GM21825 (cell line): ENCODE measurements around the gene CFL2.
"Not testable (repeated sequence)": the region's sequence is repeated elsewhere in the genome, so short reads cannot be mapped to it uniquely, and the experiment has no call there.

Source experiments
- ATAC-seq: cut with Tn5 transposase; IDR thresholded peaks from one replicate; pipeline ENCODE4 v1.9.1; 2021; ENCODE audit warnings: mild to moderate bottlenecking, moderate library complexity; ENCODE audit not compliant: unreplicated experiment

CFL2 gene

DNA sequence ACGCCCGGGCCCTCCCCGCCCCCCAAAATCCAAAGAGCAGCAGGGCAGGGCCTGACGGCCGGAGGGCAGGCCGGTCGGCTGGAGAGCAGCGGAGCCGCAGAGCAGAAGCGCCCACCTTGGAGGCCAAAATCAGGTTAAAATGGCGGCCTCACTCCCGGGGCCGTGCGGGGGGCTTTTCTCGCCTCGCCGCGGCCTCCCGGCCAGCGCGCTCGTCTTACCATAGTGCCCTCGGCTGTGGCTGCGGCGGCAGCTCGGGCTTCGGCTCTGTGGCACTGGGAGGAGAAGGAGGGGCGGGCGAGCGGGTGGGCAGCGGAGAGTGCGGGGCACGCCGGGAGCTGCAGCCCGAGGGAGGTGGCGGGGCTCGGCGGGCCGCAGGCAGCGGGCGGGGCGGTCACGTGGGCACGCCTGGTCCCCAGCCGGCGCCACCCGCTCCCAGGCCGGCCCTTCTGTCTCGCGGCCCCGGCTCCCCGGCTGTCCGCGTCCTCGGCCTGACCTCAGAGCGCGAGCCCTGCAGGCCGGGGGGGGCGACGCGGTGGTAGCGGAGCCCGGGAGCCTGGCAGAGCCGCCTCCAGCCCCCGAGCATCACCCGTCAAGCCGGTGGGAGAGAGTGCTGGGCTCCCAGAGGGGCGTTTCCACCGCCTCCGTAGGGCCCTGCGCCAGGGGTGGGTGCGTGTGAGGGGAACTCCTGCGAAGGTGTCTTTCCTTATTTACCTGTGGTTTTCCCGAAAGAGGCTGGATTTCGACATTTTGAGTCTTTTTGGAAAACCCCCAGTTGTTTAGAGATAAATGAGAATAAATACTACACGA, at the start of gene CFL2:
CFL2 (minus strand) TSS at position 274 of the 807 bp plus-strand sequence; CDS start at position 221, 53 bp downstream.
- peak; percentile 84 for ATAC-seq

DNA sequence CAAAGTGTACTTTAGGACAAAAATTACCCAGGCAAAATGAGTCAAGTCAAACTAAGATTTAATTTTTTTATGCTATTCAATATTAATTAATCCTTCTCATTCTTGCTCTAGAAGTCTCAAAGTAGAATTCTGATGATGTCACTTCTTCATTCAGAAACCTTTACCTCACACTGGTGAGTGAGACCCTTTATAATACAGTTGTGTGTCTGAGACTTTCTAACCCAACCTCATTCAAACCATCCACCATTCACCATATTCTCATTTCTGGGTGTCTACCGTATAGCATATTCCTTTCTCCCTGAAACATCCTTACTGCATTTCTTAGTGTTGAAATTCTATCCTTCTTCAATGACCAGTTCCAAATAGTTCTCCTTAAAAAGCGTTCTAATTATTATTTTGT, 40.8 kb upstream of the CFL2 start:
- ATAC-seq = no peak

DNA sequence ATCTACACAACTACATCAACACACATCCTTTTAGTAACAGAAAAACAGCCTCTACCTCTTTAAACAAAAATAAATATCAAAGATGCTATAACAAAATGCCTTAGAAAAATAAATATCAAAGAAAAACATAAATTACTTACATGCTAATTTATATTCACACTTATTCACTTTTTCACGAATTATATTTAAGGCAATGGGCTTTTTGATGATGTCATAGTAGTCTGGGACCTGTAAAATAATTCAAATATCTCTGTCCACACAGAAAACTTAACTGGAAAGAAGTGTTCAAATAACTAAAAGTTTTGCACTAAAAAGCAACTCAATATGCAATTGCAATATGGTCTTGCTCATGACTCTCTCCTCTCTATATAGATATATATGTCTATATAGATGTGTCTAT, 40.3 kb upstream of the CFL2 start:
- ATAC-seq = no peak

DNA sequence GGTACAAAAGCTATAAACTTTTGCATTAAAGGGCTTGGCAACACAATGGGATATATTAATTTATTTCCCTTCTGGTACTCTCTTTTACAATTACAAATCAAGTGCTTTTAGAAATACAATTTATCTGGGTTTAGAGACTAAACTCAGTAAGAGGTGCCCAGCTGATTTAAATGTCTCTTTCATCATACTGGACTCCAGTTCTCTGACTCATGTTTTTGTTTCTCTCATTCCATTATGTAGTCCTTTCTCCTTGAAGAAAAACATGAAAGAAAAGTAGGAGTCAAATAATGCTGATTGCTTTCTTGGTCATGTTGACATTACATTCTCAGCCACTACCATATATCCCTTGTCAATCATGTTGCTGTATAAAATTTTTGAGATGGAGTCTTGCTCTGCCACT, 36.3 kb upstream of the CFL2 start:
- ATAC-seq = no peak

DNA sequence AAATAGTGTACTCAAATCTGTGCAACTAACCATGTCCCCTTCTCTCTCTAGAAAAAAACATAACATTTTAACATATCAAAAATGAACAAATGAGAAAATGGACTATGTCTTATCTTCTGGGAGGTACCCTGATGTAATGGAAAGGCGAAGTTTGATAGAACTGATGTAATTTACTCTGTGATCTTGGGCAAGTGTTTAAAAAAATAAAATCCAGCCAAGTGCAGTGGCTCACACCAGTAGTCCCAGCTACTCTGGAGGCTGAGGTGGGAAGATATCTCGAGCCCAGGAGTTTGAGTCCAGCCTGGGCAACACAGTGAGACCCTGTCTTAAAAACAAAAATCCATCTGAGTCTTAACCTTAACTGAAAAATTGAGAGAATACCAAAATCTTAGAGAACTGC, 35.8 kb upstream of the CFL2 start:
- no peak for ATAC-seq

DNA sequence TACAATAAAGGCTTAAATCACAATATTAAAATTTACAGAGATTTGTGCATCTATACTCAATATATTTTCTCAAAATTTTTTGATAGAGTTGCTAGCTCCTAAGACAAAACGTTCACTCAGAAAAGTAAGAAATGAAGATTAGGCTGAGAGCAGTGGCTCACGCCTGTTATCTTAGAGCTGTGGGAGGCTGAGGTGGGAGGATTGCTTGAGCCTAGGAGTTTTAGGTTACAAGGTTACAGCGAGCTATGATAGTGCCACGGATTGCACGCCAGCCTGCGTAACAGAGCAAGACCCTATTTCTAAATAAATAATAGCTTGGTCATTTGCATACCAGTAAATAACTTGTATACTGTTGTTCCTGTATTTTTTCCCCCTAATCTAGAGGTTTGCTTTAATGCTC, 35.0 kb upstream of the CFL2 start:
- ATAC-seq = no peak

DNA sequence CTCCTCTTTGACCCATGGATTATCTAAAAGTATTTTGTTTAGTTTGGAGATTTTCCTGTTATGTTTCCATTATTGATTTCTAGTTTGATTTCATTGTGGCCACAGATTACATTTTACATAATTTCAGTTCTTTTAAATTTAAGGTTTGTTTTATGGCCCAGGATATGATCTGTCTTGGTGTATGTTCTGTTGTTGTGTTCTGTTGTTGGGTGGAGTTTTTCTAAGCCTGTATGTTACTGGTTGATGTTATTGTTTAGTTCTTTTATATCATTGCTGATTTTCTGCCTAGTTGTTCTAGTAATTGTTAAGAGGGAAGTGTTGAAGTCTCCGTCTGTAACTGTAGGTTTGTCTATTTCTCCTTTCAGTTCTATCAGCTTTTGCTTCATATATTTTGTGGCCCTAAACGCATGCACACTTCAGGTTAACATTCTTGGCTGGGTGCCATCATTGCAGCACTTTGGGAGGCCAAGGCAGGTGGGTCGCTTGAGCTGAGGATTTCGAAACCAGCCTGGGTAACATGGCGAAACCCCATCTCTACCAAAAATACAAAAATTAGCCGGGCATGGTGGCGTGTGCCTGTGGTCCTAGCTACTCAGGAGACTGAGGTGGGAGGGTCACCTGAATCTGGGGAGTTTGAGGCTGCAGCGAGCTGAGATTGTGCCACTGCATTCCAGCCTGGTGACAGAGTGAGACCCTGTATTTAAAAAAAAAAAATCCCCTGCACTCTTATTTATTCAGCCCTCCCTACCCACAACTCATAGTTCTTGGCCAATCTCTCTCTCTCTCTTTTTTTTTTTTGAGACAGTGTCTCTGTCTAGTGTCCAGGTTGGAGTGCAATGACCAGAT, 28.1 kb upstream of the CFL2 start:
- ATAC-seq = no peak

DNA sequence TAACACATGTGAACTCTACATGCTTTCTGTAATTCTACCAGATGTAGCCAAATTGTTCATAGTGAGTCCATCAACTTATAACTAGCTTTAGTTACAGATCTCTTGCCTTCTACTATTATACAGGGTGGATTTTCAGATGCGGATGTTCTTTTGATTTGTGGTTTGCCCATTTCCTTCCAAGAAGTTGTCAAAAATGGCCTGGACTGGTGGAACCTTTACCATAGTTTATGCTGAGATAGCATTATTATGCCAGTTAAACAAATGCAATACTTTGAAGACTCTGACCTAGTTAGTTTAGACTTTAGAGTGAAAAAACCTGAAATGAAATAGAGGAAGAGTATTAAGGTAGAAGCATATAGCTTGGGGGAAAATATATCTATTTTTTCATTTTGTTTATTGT, 27.4 kb upstream of the CFL2 start:
- ATAC-seq = no peak

DNA sequence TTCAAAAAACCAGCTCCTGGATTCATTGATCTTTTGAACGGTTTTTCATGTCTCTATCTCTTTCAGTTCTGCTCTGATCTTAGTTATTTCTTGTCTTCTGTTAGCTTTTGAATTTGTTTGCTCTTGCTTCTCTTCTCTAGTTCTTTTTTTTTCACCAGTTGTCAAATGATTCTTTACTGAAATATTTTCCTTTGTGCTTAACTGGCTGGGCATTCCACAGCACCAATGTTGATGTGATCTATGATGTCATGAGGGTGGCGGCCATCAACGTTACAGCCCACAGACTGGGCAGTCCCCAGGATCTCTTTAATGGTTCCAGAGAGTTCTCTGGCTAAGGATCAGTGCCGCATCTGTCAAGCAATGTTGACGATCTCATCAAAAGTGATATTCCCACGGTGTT, 25.7 kb upstream of the CFL2 start:
- not testable (repeated sequence) for ATAC-seq

DNA sequence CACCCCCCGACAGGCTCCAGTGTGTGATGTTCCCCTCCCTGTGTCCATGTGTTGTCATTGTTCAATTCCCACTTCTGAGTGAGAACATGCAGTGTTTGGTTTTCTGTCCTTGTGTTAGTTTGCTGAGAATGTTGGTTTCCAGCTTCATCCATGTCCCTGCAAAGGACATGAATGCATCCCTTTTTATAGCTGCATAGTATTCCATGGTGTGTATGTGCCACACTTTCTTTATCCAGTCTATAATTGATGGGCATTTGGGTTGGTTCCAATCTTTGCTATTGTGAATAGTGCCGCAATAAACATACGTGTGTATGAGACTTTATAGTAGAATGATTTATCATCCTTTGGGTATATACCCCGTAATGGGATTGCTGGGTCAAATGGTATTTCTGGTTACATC, 22.7 kb upstream of the CFL2 start:
- not testable (repeated sequence) for ATAC-seq

DNA sequence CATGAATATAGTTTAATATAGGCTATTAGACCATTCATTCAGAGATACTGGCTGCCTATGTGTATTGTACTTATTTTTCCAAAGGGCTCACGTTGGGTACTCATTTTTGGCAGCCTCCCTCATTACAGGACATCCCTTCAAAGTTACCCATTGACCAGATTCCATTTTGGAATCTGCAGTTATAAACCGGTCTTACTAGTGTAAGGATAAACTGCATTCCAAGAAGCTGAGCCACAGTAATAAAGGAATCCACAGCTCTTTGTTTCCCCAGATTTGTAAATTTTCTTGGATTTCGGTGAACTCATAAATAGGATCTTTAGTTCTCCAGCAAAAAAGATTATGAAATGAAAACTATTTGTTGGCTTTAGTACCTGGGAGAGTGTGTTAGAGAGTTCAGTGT, 18.9 kb upstream of the CFL2 start:
- no peak for ATAC-seq

DNA sequence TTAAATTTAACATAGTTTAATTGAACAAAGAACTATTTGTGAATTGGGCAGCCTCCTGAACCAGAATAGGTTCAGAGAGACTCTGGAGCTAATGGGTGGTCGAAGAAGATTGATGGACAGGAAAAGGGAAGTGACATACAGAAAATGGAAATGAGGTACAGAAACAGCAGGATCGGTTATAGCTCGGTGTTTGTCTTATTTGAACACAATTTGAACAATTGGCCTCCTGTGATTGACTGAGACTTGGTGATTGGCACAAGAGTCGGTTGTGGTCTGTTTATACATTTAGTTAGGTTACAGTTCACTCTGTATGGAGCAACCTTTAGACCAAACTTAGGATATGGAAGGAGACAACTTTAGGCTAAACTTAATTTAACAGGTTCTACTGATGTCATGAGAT, 18.4 kb upstream of the CFL2 start:
- ATAC-seq = no peak

DNA sequence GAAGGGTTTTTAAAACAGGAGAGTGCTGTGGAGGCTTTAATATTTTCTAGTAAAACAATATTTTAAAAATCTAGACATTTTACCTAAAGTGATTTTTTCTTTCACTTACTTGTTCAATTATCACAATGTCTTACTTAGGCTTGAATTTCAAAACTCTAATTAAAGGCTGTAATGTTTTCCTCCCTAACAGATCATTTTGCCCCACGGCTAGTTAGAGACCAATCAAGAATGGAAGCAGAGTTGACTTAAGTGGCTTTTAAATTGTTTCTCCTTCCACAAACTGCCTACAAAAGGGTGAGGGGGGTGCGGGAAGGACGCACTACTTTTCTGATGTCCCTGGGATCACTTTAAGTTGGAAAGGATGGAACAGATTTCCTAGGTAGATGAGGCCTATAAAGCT, 9.5 kb upstream of the CFL2 start:
- no peak for ATAC-seq

DNA sequence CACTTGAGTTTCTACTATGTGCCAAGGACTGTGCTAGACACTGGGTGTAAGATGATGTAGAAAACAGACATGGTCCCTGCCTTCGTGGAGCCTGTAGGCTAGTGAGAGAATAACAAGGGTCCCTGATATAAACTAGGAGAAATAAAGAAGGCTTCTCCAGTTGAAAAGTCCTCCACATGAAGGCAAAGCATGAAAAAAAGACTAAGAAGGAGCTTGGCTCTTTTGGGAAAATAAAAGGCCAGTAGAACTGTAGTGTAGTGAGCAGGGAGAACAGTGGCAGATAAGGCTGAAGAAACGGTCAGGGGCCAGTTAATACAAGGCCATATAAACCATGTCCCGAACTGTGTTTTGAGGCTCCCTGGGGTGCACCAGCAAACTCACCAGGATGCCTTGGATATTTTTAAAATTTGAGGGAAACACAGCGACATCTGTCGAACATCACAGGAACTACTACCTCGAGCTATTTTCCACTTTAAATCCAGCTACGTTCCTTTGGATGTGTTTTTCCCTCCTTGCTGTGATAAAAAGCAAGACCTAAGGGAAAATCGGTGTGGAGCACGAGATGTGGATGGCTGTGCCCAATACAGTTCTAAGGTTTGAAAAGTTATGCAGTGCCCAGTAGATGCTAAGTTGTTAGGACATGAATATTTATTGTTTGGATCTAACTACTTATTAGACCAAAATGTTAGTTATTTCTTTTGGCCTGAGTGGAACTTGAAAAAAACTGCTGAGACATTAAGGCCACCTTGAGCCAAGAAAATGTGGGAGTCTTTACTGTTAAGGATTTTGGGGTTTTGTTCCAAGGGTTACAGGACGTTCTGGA, 8.5 kb upstream of the CFL2 start:
- no peak for ATAC-seq

DNA sequence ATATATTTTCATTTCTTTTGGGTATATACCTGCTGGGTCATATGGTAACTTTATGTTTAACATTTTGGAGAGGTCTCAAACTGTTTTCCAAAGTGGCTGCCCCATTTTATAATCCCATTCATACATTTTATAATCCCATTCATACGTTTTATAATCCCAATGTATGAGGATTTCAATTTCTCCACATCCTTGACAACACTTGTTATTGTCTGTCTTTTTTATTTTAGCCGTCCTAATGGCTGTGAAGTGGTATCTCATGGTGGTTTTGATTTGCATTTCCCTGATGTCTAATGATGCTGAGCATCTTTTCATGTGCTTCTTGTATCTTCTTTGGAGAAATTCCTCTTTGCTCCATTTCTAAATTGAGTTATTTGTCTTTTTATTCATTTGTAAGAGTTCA, 6.7 kb upstream of the CFL2 start:
- ATAC-seq = no peak

DNA sequence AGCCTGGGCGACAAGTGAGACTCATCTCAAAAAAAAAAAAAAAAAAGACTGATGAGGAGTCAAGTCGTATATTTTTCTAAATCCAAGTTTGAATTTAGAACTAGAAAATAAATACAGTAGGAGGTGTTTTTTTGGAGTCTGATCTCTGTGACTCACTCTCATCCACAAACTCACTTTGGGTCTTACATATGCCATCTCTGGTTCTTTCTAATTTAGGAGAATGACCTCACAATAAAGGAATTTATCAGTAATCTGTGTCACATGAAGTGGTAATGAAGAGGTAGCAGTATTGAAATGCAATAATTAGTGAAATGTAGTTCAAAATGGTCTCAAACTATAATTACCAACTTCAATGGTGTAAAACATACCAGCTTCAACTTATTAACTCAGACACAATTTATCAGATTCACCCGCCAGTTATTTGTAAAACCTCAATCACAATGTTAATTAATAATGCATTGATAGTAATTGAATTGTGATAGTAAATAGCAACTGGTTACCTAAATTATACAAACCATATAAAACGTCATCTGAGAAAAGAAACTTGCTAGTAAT, 4.4 kb upstream of the CFL2 start:
- no peak for ATAC-seq

DNA sequence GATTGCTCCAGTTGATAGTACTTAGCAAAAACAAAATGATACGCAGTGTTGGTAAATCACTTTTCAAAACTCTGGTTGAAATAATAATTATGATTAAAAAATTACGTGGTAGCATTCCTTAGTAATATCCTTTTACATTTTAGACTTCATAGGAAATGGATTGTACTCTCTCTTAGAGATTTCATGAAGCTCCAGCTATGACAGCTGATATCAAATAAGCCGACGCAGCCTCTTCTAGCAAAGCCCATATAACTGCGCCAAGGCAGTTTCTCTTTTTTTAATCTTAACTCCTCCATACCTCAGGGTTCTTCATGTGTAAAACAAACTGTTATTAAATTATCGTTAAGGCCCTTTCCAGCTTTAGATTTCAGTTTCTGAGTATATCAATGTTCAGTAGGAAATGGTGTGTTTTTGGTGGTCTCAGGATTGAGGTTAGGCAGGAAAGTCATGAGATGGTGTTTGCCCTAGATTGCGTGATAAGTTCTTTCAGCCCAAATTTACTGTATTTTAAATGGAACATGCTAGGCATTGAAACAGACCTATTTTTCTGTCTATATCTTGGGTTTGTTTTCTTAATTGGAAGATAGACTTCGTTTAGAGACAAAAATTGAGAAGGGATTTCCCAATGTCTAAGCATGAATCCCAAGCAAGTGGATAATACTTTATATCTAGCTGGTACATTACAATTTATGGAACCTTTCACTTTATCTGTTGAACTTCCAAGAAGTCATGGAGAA, 902 bp upstream of the CFL2 start:
- no peak for ATAC-seq

DNA sequence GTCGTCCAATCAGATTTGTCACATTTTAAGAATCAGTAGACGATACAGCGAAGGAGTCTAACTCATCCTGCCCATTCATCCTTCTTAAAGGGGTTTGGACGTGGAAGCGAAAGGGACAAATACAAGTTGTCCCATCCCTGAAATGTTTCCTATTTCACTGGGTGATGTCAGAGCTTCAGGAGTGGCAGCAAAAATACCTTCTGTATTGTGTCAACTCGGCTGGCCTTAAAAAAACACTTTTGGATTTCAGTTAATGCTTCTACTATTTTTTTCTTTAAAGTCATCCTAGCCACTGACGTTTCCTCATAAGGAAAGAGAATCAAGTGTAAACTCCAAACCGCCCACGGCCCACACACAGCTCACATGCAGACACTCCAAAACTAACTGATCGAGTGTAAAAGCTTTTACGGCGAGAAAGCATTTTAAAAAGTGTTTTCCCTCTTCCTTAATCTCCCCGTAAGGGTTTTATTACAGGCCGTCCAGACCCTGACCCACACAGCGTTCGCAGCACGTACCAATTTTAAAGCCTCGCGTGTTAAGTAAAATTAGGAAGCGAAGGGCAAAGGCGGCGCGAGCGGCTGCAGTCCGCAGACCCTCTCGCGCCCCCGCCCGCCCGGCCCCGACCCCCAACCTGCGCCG, 593 bp downstream of the CFL2 start:
- ATAC-seq = peak; percentile 14

DNA sequence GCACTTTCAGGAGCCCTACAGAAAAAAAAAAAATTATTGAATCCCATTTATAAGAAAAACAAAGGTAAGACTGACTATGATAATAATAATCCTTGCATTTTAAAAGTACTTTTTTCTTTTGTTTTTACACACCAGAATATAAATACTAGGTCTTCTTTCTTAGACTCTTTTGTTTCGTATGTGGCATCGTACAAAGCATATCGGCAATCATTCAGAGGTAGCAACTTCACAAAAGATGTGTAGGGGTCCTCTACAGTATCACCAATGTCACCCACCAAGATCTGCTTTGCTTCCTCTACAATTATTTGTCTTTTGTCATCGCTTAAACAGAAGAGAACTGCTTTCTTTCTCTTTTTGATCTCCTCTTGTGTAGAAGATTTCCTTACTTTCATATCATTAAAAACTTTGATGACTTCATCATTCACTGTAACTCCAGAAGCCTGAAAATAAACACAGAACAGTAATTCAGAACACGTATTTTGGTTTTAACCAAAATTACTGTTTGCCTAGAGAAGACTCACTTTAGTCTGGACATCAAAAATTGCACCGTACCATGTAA, 1.2 kb downstream of the CFL2 start:
- ATAC-seq = no peak
